OCI-M2 (cell line): ENCODE measurements around the gene SLIT2.

Experiments used
- DNase-seq: peaks from one replicate; lab custom pipeline; 2025; ENCODE audit not compliant: unreplicated experiment; lab: John Stamatoyannopoulos, UW

The SLIT2 gene

GRCh38 chr4:20299515-20299914, 47.8 kb downstream of the SLIT2 start:
- DNase-seq, result no peak

DNA sequence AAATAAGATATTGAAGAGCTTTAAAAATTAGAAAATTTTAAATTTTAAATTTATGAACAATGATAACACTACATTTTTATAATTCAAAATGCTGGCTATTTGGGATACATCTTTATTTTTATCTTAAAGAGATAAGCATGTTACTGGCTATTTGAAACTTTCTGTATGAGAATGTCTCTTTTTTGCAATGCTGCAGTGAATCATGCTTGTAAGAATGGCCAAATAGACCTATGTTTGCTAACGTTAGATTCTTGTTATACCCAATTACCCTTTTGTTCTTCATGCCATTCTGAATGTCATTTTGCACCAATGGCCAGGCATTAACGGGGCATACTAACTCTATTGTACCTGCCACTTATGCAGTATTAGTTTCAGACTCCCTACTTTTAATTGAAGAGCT, 49.5 kb downstream of the SLIT2 start:
- no peak for DNase-seq
